HL-60 (cell line): Measurements from ENCODE around the gene DLK2.

Source experiments
- POLR2AphosphoS5 ChIP-seq: IDR thresholded peaks from 2 replicates; pipeline ENCODE4 v1.6.1; 2012; ENCODE audit warnings: low read depth
- SPI1 ChIP-seq: IDR thresholded peaks from 2 replicates; pipeline ENCODE4 v1.6.1; 2012; ENCODE audit warnings: low read depth, mild to moderate bottlenecking, borderline replicate concordance
- TF ChIP-seq, protein P1 (sequence below): IDR thresholded peaks from one replicate; pipeline ENCODE4 v1.5.1; 2011; ENCODE audit warnings: low read length, control low read depth, inconsistent platforms; ENCODE audit not compliant: insufficient read depth
- TF ChIP-seq, protein P2 (sequence below): IDR thresholded peaks from 2 replicates; pipeline ENCODE4 v1.6.1; 2012; ENCODE audit warnings: low read depth; ENCODE audit not compliant: insufficient replicate concordance

DNA sequence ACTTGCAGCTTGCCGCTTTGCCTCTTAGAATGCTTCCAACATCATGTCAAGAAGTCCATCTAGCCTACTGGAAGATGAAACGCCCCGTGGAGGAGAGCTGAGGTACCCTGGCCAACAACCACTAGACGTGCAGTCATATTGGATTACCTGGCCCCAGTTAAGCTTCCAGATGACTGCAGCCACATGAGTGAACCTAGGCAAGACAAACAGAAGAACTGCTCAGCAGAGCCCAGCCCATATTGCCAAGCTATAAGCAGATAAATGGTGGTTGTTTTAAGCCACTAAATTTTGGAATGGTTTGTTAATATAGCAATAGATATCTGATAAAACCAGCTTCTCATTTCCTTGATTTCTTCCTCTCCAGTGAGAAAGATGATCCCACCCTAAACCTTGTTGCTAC lies 4.7 kb upstream of the DLK2 start:
- TF ChIP-seq, protein P1, sequence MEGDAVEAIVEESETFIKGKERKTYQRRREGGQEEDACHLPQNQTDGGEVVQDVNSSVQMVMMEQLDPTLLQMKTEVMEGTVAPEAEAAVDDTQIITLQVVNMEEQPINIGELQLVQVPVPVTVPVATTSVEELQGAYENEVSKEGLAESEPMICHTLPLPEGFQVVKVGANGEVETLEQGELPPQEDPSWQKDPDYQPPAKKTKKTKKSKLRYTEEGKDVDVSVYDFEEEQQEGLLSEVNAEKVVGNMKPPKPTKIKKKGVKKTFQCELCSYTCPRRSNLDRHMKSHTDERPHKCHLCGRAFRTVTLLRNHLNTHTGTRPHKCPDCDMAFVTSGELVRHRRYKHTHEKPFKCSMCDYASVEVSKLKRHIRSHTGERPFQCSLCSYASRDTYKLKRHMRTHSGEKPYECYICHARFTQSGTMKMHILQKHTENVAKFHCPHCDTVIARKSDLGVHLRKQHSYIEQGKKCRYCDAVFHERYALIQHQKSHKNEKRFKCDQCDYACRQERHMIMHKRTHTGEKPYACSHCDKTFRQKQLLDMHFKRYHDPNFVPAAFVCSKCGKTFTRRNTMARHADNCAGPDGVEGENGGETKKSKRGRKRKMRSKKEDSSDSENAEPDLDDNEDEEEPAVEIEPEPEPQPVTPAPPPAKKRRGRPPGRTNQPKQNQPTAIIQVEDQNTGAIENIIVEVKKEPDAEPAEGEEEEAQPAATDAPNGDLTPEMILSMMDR = no peak
- TF ChIP-seq POLR2AphosphoS5 (no peak), SPI1 (no peak)
- TF ChIP-seq, protein P2, sequence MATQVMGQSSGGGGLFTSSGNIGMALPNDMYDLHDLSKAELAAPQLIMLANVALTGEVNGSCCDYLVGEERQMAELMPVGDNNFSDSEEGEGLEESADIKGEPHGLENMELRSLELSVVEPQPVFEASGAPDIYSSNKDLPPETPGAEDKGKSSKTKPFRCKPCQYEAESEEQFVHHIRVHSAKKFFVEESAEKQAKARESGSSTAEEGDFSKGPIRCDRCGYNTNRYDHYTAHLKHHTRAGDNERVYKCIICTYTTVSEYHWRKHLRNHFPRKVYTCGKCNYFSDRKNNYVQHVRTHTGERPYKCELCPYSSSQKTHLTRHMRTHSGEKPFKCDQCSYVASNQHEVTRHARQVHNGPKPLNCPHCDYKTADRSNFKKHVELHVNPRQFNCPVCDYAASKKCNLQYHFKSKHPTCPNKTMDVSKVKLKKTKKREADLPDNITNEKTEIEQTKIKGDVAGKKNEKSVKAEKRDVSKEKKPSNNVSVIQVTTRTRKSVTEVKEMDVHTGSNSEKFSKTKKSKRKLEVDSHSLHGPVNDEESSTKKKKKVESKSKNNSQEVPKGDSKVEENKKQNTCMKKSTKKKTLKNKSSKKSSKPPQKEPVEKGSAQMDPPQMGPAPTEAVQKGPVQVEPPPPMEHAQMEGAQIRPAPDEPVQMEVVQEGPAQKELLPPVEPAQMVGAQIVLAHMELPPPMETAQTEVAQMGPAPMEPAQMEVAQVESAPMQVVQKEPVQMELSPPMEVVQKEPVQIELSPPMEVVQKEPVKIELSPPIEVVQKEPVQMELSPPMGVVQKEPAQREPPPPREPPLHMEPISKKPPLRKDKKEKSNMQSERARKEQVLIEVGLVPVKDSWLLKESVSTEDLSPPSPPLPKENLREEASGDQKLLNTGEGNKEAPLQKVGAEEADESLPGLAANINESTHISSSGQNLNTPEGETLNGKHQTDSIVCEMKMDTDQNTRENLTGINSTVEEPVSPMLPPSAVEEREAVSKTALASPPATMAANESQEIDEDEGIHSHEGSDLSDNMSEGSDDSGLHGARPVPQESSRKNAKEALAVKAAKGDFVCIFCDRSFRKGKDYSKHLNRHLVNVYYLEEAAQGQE = no peak
